H1 (cell line): ENCODE measurements around the gene POLA1. TPM values are rescaled to one million over a fixed set of nuclear protein-coding genes. Genes with fewer than 3 reads are reported as not detected.
A peak's percentile ranks its signal among the peaks of the same experiment; 100 is the strongest.

ENCODE experiments used
- CREB1 ChIP-seq: IDR thresholded peaks from 2 replicates; pipeline ENCODE4 v1.6.1; 2012; ENCODE audit warnings: inconsistent platforms
- E2F6 ChIP-seq: IDR thresholded peaks from 2 replicates; pipeline ENCODE4 v1.6.1; 2012; ENCODE audit warnings: inconsistent platforms
- HDAC2 ChIP-seq, 2 experiments: fragments of 300-600 bp in 1 of 2; sonication (generic) in 1 of 2; IDR thresholded peaks; 2 replicates each; pipeline ENCODE4 v1.6.1; 2011 to 2012; ENCODE audit warnings: low read depth in 2 of 2, low read length in 2 of 2, mild to moderate bottlenecking in 2 of 2, moderate library complexity in 2 of 2, borderline replicate concordance in 1 of 2, inconsistent platforms in 1 of 2
- RNF2 ChIP-seq: fragments of 200-900, 300-1000 bp; sonication (generic); IDR thresholded peaks from 2 replicates; pipeline ENCODE4 v1.7.1; 2016; ENCODE audit warnings: borderline replicate concordance, low read depth, mild to moderate bottlenecking, antibody characterized with exemption, low read length; ENCODE audit not compliant: poor library complexity, severe bottlenecking; ENCODE audit errors: missing control alignments
- SUZ12 ChIP-seq: fragments of 200-600 bp; sonication (generic); IDR thresholded peaks from 2 replicates; pipeline ENCODE4 v1.6.1; 2012; ENCODE audit warnings: mild to moderate bottlenecking, inconsistent platforms, low read length, moderate library complexity, mixed read lengths
- polyA plus RNA-seq, 7 experiments: library from polyadenylated mRNA; depleted of rRNA in 3 of 7; stranded (reverse) in 5 of 7; unstranded in 2 of 7; fragments of >200 nt in 5 of 7; fragments of 200-250 nt in 2 of 7; gene quantifications; 1 replicate in 5 of 7; 2 replicates in 1 of 7; 4 replicates in 1 of 7; pipeline versions ENCODE4 v1.2.1 to v1.2.3, GENCODE V29; 2011 to 2013; ENCODE audit warnings: missing spikeins in 2 of 7, mixed read lengths in 2 of 7
- total RNA-seq: library from RNA; stranded (reverse); fragmentation: NEBNext Ultra II Directional; extraction: Animal tissue kit (Norgen Biotek cat#: 25700); gene quantifications from 2 replicates; pipeline ENCODE4 v1.2.1, GENCODE V29; 2021
- TF ChIP-seq, protein P1 (sequence below): IDR thresholded peaks from 2 replicates; pipeline ENCODE4 v1.6.1; 2011; ENCODE audit warnings: low read depth, mild to moderate bottlenecking, low read length; ENCODE audit not compliant: insufficient read depth

Gene POLA1
- total and polyA plus RNA-seq, 2 of the 8 experiments (the other 6 are each of a cell fraction or from before 2014, with no cell fraction given), result 5.6 to 34.9 TPM

DNA sequence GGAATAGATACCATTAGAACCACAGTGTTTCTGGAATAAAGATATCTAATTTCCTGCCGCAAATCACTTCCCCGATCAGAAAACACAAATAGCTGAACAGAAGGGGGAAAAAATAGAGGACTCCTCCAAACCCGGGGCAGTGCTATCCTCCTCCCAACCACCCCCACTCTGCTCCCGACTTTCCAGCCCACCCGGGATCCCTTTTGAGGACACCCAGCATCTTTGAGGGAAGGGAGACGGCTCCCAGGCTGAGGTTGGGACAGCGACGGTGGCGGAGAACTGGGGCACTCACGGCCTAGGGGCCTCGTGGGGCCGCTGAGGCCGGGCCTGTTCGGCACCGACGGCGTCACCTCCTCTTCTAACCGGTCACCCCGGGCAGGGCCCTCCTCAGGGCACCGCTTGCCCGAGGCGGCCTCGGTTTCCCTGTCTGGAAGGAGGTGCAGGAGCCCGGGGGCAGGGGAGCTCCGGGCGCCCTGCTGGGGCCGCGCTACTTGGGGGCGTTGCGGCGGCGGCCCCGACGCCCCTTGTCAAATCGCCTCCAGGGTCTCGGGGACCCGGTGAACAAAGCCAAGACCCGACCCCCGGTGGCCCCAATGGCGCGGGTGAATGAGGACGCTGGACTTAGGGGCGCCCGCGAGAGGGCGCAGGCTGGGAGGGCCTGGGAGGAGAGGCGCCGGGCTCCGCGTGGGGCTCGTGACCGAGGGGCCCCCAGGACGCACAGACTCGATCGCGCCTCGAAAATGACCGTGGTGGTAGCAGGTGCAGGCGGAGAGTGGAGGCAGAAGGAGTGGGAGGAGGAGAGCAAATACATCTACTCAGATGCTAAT lies 329.0 kb downstream of the POLA1 start (continued):
- TF ChIP-seq, protein P1, sequence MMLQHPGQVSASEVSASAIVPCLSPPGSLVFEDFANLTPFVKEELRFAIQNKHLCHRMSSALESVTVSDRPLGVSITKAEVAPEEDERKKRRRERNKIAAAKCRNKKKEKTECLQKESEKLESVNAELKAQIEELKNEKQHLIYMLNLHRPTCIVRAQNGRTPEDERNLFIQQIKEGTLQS, result no peak
- TF ChIP-seq HDAC2 (IDR thresholded peaks at IDR 0.05; ENCODE audit: borderline replicate concordance in 1 of 2, low read depth in 2 of 2, low read length in 2 of 2) (no peak), E2F6 (no peak), RNF2 (peak; percentile 29), CREB1 (no peak), SUZ12 (peak; percentile 75; the same call in 1 of the 2 replicates)
